GM12878 (cell line): ENCODE results near the gene GLTP. TPM values are rescaled to one million over a fixed set of nuclear protein-coding genes. Genes with fewer than 3 reads are reported as not detected.

ENCODE experiments used
- ATAC-seq: fragments of 200-7000 bp; cut with Tn5 transposase; 3 replicates; pipeline ENCODE4 v1.9.1; 2020; ENCODE audit warnings: mild to moderate bottlenecking, moderate library complexity
- BruUV-seq: library from RNA; stranded (reverse); fragments of 400-500 nt; replicated peaks from 2 replicates; lab custom pipeline; 2021; lab: Mats Ljungman, UMichigan
- CTCF ChIA-PET: fragments of 300-600 bp; sonication (Branson Sonifier 250); formaldehyde crosslinking; extraction: SDS; loops from one replicate; lab custom pipeline; 2021; ENCODE audit warnings: inconsistent platforms; lab: Yijun Ruan, JAX
- POLR2A ChIA-PET: fragments of 350-600 bp; formaldehyde crosslinking; extraction: SDS; loops from one replicate; lab custom pipeline; 2021; ENCODE audit warnings: inconsistent platforms; lab: Charles Lee
- RAD21 ChIA-PET: fragments of 300-600 bp; sonication (Branson Sonifier 250); formaldehyde crosslinking; loops from one replicate; lab custom pipeline; 2023; ENCODE audit warnings: antibody characterized with exemption; ENCODE audit not compliant: unreplicated experiment; lab: Charles Lee
- SMC1A ChIA-PET: fragments of 300-600 bp; sonication (Branson Sonifier 250); formaldehyde crosslinking; loops from one replicate; lab custom pipeline; 2023; ENCODE audit not compliant: unreplicated experiment, uncharacterized antibody; lab: Charles Lee
- DNase-seq: peaks from one replicate; pipeline ENCODE4 v3.0.0-alpha.2; 2011; ENCODE audit warnings: low read depth, low spot score
- FAIRE-seq: peaks from 3 replicates; lab custom pipeline; 2011; peaks lifted over from hg19 to GRCh38; lab: Jason Lieb, UNC
- H2AFZ ChIP-seq: 2 replicates; pipeline ENCODE4 v1.6.0; 2011; ENCODE audit warnings: low read depth, low read length, control low read depth; ENCODE audit not compliant: control insufficient read depth
- H3K27ac ChIP-seq: 2 replicates; pipeline ENCODE4 v1.5.1; 2011; ENCODE audit warnings: control low read depth; ENCODE audit not compliant: control insufficient read depth, insufficient read depth
- H3K27me3 ChIP-seq, 2 experiments: replicated peaks in 1 of 2; 2 replicates each; pipeline versions ENCODE4 v1.6.0 to v1.6.1; 2011; ENCODE audit warnings: low read length in 1 of 2; ENCODE audit not compliant: control insufficient read depth in 2 of 2, insufficient read depth in 2 of 2
- H3K36me3 ChIP-seq, 2 experiments: 2 replicates each; pipeline ENCODE4 v1.5.1; 2011; ENCODE audit warnings: low read length in 1 of 2; ENCODE audit not compliant: control insufficient read depth in 2 of 2, insufficient read depth in 2 of 2
- H3K4me1 ChIP-seq: 2 replicates; pipeline ENCODE4 v1.6.1; 2011; ENCODE audit warnings: mild to moderate bottlenecking, low read length, moderate library complexity, mixed read lengths; ENCODE audit not compliant: control insufficient read depth, insufficient read depth
- H3K4me2 ChIP-seq: 2 replicates; pipeline ENCODE4 v1.6.0; 2011; ENCODE audit warnings: control low read depth; ENCODE audit not compliant: control insufficient read depth, insufficient read depth
- H3K4me3 ChIP-seq: fragments of 200-600 bp; sonication (generic); 2 replicates; pipeline ENCODE4 v1.5.1; 2016
- H3K79me2 ChIP-seq: 2 replicates; pipeline ENCODE4 v1.6.0; 2011; ENCODE audit warnings: low read length; ENCODE audit not compliant: control insufficient read depth, insufficient read depth
- H3K9ac ChIP-seq: 2 replicates; pipeline ENCODE4 v1.8.0; 2011; ENCODE audit warnings: low read length, control low read depth, mixed read lengths; ENCODE audit not compliant: control insufficient read depth, insufficient read depth
- H3K9me3 ChIP-seq: replicated peaks from 3 replicates; pipeline ENCODE4 v1.5.1; 2011; ENCODE audit warnings: mild to moderate bottlenecking, low read length; ENCODE audit not compliant: control insufficient read depth, insufficient read depth
- H4K20me1 ChIP-seq: 2 replicates; pipeline ENCODE4 v1.6.0; 2011; ENCODE audit not compliant: control insufficient read depth, insufficient read depth
- BCL3 ChIP-seq: IDR thresholded peaks from 2 replicates; pipeline ENCODE4 v1.6.1; 2011; ENCODE audit warnings: borderline replicate concordance, low read depth, mild to moderate bottlenecking, moderate library complexity, low read length; ENCODE audit not compliant: insufficient read depth, poor library complexity, severe bottlenecking
- EZH2 ChIP-seq: IDR thresholded peaks from 2 replicates; pipeline ENCODE4 v1.6.1; 2012; ENCODE audit warnings: low read depth, mild to moderate bottlenecking, control low read depth, inconsistent platforms, low read length, borderline replicate concordance; ENCODE audit not compliant: control insufficient read depth
- FOXM1 ChIP-seq: IDR thresholded peaks from 2 replicates; pipeline ENCODE4 v1.6.1; 2012; ENCODE audit warnings: low read depth, mild to moderate bottlenecking, inconsistent platforms, low read length, moderate library complexity
- GATAD2B ChIP-seq: fragments of 450-650 bp; conservative IDR thresholded peaks from 2 replicates; pipeline ENCODE4 v1.6.1; 2017; ENCODE audit warnings: low read depth, mild to moderate bottlenecking, moderate library complexity
- HDAC6 ChIP-seq: fragments of 200-600 bp; sonication (generic); IDR thresholded peaks from one replicate; pipeline ENCODE4 v1.8.0; 2017; ENCODE audit warnings: antibody characterized with exemption; ENCODE audit not compliant: unreplicated experiment
- IRF3 ChIP-seq: fragments of 450-650 bp; IDR thresholded peaks from 2 replicates; pipeline ENCODE4 v1.6.1; 2014; ENCODE audit warnings: mild to moderate bottlenecking
- KDM1A ChIP-seq: fragments of 200-600 bp; sonication (generic); IDR thresholded peaks from 2 replicates; pipeline ENCODE4 v1.6.1; 2016; ENCODE audit warnings: borderline replicate concordance
- MXI1 ChIP-seq: fragments of 150-350 bp; IDR thresholded peaks from 2 replicates; pipeline ENCODE4 v1.6.1; 2011; ENCODE audit warnings: low read depth, mild to moderate bottlenecking, inconsistent platforms, low read length, improper control_type of control experiment
- RB1 ChIP-seq: fragments of 450-650 bp; formaldehyde crosslinking; IDR thresholded peaks from 2 replicates; pipeline ENCODE4 v1.6.1; 2017; ENCODE audit warnings: mild to moderate bottlenecking, borderline replicate concordance
- TAF1 ChIP-seq: IDR thresholded peaks from 2 replicates; pipeline ENCODE4 v1.6.1; 2011; ENCODE audit warnings: mild to moderate bottlenecking, low read depth, low read length, borderline replicate concordance
- YBX1 ChIP-seq: fragments of 450-650 bp; IDR thresholded peaks from 2 replicates; pipeline ENCODE4 v1.6.1; 2016; ENCODE audit warnings: antibody characterized with exemption
- ZBED1 ChIP-seq: IDR thresholded peaks from 2 replicates; pipeline ENCODE4 v1.6.1; 2016; ENCODE audit warnings: borderline replicate concordance
- ZNF592 ChIP-seq: fragments of 450-650 bp; IDR thresholded peaks from 2 replicates; pipeline ENCODE4 v1.6.1; 2017; ENCODE audit warnings: mild to moderate bottlenecking, moderate library complexity
- ZZZ3 ChIP-seq: IDR thresholded peaks from 2 replicates; pipeline ENCODE4 v1.6.1; 2011; ENCODE audit warnings: low read depth; ENCODE audit not compliant: control insufficient read depth, insufficient read length
- WGBS: methylation state at CpG from one replicate; pipeline ENCODE4 v1.1.6; 2016; ENCODE audit warnings: low lambda C conversion rate; ENCODE audit not compliant: insufficient replicate concordance, insufficient coverage; ENCODE audit errors: missing lambda C conversion rate; 5-methylcytosine and 5-hydroxymethylcytosine counted together
- in situ Hi-C: fragments of 300-500 bp; cut with MboI; formaldehyde crosslinking; loops from 9 replicates; pipeline ENCODE4 v1.14.3; 2018; ENCODE audit warnings: mixed read lengths
- intact Hi-C: fragments of 100-400 bp; cut with micrococcal nuclease; formaldehyde crosslinking; loops from one replicate; pipeline ENCODE4 v1.14.2; 2022; ENCODE audit not compliant: unreplicated experiment
- polyA plus RNA-seq, 11 experiments: library from polyadenylated mRNA; depleted of rRNA in 4 of 11; unstranded in 6 of 11; stranded (reverse) in 5 of 11; fragments of >200 nt; fragmentation: Nextera tagmentation in 4 of 11; fragmentation: Illumina TruSeq in 1 of 11; extraction: Ambion mirVana in 4 of 11; extraction: Trizol in 1 of 11; gene quantifications; 1 replicate in 1 of 11; 2 replicates in 10 of 11; pipeline versions ENCODE4 v1.2.1 to v1.2.3, GENCODE V29; 2011 to 2016; ENCODE audit warnings: inconsistent platforms in 2 of 11, missing spikeins in 2 of 11, low read depth in 1 of 11
- total RNA-seq, 4 experiments: library from RNA; depleted of rRNA in 3 of 4; stranded (reverse); fragments of >200 nt in 3 of 4; fragmentation: Illumina TruSeq in 1 of 4; extraction: Trizol in 1 of 4; gene quantifications; 2 replicates each; pipeline versions ENCODE4 v1.2.1 to v1.2.3, GENCODE V29; 2013 to 2021
- TF ChIP-seq, protein P1 (sequence below): fragments of 450-650 bp; IDR thresholded peaks from 2 replicates; pipeline ENCODE4 v1.6.1; 2018; ENCODE audit warnings: mild to moderate bottlenecking, low read depth, moderate library complexity; ENCODE audit not compliant: partially characterized antibody

Gene GLTP
- total and polyA plus RNA-seq, 10 of the 15 experiments (the other 5 are each of a cell fraction or from before 2014, with no cell fraction given): 16.8 to 44.0 (median 25.3) TPM

DNA sequence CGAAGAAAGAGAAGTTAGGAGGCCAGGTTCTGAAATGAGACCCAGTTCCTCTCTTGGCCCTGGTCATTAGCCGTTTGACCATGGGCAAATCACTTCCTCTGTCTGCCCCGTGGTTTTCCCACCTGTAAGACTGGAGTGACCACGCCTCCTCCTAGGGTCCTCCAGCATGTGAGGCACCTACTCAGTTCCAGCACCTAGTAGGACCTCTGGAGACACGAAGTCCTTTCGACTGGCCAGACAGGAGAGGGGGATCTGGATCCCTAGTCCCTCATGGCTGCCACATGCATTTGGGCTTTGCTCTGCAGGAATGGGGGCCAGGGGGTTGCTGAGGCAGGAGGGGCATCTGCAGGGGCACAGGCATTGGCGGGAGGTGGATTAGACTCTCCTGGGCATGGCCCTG, 63.5 kb downstream of the GLTP start:
- RAD21 ChIA-PET: no interaction called here
- Histone ChIP-seq H3K9me3 (no peaks in the 10 kb centered on the region), H3K4me2 (no peak overlapping the region), H4K20me1 (no peaks in the 10 kb centered on the region), H3K27me3 (no peaks in the 10 kb centered on the region), H3K36me3 (no peaks in the 10 kb centered on the region), H3K79me2 (no peaks in the 10 kb centered on the region), H3K9ac (no peak overlapping the region), H3K27ac (no peak overlapping the region), H3K4me1 (no peaks in the 10 kb centered on the region), H3K4me3 (no peak overlapping the region), H2AFZ (no peak overlapping the region)
- no peak for DNase-seq
- WGBS: 27% methylated on average over 7 of the region's 7 CpGs
- CTCF ChIA-PET: no interaction called here
- no peak for ATAC-seq
- BruUV-seq: no TSS peak
- POLR2A ChIA-PET: no interaction called here
- in situ Hi-C loops (no loop called here), intact Hi-C loops (no loop called here)
- no peak for FAIRE-seq
- SMC1A ChIA-PET: no interaction called here
- TF ChIP-seq IRF3 (no peak), EZH2 (no peak), FOXM1 (no peak), KDM1A (no peak), GATAD2B (no peak), RB1 (no peak), BCL3 (no peak), ZZZ3 (no peak), ZBED1 (no peak), MXI1 (no peak), TAF1 (no peak), HDAC6 (no peak), YBX1 (no peak), ZNF592 (no peak)
- TF ChIP-seq, protein P1, sequence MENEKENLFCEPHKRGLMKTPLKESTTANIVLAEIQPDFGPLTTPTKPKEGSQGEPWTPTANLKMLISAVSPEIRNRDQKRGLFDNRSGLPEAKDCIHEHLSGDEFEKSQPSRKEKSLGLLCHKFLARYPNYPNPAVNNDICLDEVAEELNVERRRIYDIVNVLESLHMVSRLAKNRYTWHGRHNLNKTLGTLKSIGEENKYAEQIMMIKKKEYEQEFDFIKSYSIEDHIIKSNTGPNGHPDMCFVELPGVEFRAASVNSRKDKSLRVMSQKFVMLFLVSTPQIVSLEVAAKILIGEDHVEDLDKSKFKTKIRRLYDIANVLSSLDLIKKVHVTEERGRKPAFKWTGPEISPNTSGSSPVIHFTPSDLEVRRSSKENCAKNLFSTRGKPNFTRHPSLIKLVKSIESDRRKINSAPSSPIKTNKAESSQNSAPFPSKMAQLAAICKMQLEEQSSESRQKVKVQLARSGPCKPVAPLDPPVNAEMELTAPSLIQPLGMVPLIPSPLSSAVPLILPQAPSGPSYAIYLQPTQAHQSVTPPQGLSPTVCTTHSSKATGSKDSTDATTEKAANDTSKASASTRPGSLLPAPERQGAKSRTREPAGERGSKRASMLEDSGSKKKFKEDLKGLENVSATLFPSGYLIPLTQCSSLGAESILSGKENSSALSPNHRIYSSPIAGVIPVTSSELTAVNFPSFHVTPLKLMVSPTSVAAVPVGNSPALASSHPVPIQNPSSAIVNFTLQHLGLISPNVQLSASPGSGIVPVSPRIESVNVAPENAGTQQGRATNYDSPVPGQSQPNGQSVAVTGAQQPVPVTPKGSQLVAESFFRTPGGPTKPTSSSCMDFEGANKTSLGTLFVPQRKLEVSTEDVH: no peak
